Measurements from ENCODE around the gene BCL11A. TPM values are rescaled to one million over a fixed set of nuclear protein-coding genes. Genes with fewer than 3 reads are reported as not detected.

BCL11A gene
- total and polyA plus RNA-seq, 4 donors = 0.08 to 8.5 (median 0.47) TPM

DNA sequence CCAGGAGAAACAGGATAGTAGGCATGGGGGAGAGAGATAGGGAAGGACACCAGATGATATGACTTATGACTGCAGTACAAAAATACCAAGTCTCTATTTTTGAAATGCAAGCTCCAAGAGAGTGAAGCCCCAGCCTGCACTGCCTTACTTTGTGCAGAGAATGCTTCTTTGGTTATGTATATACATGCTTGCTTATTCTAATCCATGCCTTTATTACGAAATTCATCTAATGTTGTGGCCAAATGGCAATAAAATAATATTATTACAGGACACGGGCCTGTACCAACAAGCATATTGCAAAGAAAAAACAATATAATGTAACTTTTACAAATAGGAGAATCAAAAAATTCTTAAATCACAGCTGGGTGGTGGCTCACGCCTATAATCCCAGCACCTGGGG, 110.8 kb downstream of the BCL11A start:
- 88% methylated on average over 3 of the region's 3 CpGs for WGBS
- no peaks in the 10 kb centered on the region for H3K4me1 ChIP-seq (ENCODE audit: control insufficient read depth in 4 of 4, insufficient read depth in 4 of 4, low read length in 3 of 4)
- no peaks in the 10 kb centered on the region for H3K36me3 ChIP-seq (ENCODE audit: control insufficient read depth in 4 of 4, insufficient read depth in 3 of 4, low read depth in 1 of 4, low read length in 3 of 4)
- no peaks in the 10 kb centered on the region for H3K9me3 ChIP-seq (ENCODE audit: control insufficient read depth in 4 of 4, low read length in 3 of 4)
- no peak overlapping the region for H3K9ac ChIP-seq (ENCODE audit: low read depth in 1 of 2, low read length in 2 of 2)
- H3K27ac ChIP-seq (ENCODE audit: low read depth in 1 of 2, low read length in 2 of 2) = no peak overlapping the region
- H3K4me3 ChIP-seq (ENCODE audit: low read depth in 1 of 3, low read length in 3 of 3) = no peak overlapping the region
- DNase-seq (ENCODE audit: low spot score) = no peak
- TF ChIP-seq TAF1 (conservative IDR thresholded peaks at IDR 0.05) = no peak
- no peak for TF ChIP-seq YY1 (IDR thresholded peaks at IDR 0.05)
- no peak for TF ChIP-seq EGR1 (IDR thresholded peaks at IDR 0.05; ENCODE audit: low read depth in 2 of 2)
- TF ChIP-seq, protein P1, sequence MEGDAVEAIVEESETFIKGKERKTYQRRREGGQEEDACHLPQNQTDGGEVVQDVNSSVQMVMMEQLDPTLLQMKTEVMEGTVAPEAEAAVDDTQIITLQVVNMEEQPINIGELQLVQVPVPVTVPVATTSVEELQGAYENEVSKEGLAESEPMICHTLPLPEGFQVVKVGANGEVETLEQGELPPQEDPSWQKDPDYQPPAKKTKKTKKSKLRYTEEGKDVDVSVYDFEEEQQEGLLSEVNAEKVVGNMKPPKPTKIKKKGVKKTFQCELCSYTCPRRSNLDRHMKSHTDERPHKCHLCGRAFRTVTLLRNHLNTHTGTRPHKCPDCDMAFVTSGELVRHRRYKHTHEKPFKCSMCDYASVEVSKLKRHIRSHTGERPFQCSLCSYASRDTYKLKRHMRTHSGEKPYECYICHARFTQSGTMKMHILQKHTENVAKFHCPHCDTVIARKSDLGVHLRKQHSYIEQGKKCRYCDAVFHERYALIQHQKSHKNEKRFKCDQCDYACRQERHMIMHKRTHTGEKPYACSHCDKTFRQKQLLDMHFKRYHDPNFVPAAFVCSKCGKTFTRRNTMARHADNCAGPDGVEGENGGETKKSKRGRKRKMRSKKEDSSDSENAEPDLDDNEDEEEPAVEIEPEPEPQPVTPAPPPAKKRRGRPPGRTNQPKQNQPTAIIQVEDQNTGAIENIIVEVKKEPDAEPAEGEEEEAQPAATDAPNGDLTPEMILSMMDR (IDR thresholded peaks at IDR 0.05; ENCODE audit: low read depth, low read length, missing input control) = no peak
- no peak for TF ChIP-seq JUND (IDR thresholded peaks at IDR 0.05)
- no peak for TF ChIP-seq FOXA2 (IDR thresholded peaks at IDR 0.05)
- TF ChIP-seq, protein P2, sequence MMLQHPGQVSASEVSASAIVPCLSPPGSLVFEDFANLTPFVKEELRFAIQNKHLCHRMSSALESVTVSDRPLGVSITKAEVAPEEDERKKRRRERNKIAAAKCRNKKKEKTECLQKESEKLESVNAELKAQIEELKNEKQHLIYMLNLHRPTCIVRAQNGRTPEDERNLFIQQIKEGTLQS (IDR thresholded peaks at IDR 0.05) = no peak
- TF ChIP-seq, protein P3, sequence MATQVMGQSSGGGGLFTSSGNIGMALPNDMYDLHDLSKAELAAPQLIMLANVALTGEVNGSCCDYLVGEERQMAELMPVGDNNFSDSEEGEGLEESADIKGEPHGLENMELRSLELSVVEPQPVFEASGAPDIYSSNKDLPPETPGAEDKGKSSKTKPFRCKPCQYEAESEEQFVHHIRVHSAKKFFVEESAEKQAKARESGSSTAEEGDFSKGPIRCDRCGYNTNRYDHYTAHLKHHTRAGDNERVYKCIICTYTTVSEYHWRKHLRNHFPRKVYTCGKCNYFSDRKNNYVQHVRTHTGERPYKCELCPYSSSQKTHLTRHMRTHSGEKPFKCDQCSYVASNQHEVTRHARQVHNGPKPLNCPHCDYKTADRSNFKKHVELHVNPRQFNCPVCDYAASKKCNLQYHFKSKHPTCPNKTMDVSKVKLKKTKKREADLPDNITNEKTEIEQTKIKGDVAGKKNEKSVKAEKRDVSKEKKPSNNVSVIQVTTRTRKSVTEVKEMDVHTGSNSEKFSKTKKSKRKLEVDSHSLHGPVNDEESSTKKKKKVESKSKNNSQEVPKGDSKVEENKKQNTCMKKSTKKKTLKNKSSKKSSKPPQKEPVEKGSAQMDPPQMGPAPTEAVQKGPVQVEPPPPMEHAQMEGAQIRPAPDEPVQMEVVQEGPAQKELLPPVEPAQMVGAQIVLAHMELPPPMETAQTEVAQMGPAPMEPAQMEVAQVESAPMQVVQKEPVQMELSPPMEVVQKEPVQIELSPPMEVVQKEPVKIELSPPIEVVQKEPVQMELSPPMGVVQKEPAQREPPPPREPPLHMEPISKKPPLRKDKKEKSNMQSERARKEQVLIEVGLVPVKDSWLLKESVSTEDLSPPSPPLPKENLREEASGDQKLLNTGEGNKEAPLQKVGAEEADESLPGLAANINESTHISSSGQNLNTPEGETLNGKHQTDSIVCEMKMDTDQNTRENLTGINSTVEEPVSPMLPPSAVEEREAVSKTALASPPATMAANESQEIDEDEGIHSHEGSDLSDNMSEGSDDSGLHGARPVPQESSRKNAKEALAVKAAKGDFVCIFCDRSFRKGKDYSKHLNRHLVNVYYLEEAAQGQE (IDR thresholded peaks at IDR 0.05) = no peak
- TF ChIP-seq NR2F2 (IDR thresholded peaks at IDR 0.05) = no peak
- TF ChIP-seq GABPA (IDR thresholded peaks at IDR 0.05 in 1 of 2, conservative IDR thresholded peaks at IDR 0.05 in 1 of 2) = no peak
- no peaks in the 10 kb centered on the region for H3K27me3 ChIP-seq (ENCODE audit: control insufficient read depth in 4 of 4, insufficient read depth in 4 of 4, low read length in 3 of 4)

DNA sequence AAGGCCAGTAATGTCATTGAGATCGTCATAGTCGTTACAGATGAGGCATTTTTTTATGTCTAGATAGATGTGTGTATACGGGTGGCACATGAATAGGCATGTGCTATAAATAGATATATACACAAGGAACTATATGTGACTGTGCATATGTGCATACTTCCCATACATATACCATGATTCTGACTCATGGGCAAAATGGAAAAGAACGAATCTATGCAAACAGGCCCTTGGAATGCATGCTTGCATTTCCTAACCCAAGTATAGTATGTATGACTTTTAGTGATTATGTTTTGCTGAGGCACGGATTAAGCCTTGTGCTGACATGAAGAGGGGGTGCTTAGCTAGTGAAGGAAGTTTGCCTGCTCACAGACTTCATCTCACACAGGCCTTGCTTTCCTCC, 111.7 kb downstream of the BCL11A start:
- Histone ChIP-seq H3K9me3 (ENCODE audit: control insufficient read depth in 4 of 4, low read length in 3 of 4) (no peaks in the 10 kb centered on the region), H3K4me1 (ENCODE audit: control insufficient read depth in 4 of 4, insufficient read depth in 4 of 4, low read length in 3 of 4) (no peaks in the 10 kb centered on the region), H3K4me3 (ENCODE audit: low read depth in 1 of 3, low read length in 3 of 3) (no peak overlapping the region), H3K36me3 (ENCODE audit: control insufficient read depth in 4 of 4, insufficient read depth in 3 of 4, low read depth in 1 of 4, low read length in 3 of 4) (no peaks in the 10 kb centered on the region), H3K9ac (ENCODE audit: low read depth in 1 of 2, low read length in 2 of 2) (no peak overlapping the region), H3K27ac (ENCODE audit: low read depth in 1 of 2, low read length in 2 of 2) (no peak overlapping the region), H3K27me3 (ENCODE audit: control insufficient read depth in 4 of 4, insufficient read depth in 4 of 4, low read length in 3 of 4) (no peaks in the 10 kb centered on the region)
- TF ChIP-seq, protein P4, sequence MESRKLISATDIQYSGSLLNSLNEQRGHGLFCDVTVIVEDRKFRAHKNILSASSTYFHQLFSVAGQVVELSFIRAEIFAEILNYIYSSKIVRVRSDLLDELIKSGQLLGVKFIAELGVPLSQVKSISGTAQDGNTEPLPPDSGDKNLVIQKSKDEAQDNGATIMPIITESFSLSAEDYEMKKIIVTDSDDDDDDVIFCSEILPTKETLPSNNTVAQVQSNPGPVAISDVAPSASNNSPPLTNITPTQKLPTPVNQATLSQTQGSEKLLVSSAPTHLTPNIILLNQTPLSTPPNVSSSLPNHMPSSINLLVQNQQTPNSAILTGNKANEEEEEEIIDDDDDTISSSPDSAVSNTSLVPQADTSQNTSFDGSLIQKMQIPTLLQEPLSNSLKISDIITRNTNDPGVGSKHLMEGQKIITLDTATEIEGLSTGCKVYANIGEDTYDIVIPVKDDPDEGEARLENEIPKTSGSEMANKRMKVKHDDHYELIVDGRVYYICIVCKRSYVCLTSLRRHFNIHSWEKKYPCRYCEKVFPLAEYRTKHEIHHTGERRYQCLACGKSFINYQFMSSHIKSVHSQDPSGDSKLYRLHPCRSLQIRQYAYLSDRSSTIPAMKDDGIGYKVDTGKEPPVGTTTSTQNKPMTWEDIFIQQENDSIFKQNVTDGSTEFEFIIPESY (IDR thresholded peaks at IDR 0.05) = no peak
- no peak for TF ChIP-seq RAD21 (IDR thresholded peaks at IDR 0.05)
- TF ChIP-seq, protein P1 (IDR thresholded peaks at IDR 0.05; ENCODE audit: low read depth, low read length, missing input control) = no peak
- TF ChIP-seq, protein P3 (IDR thresholded peaks at IDR 0.05) = no peak
- TF ChIP-seq, protein P5, sequence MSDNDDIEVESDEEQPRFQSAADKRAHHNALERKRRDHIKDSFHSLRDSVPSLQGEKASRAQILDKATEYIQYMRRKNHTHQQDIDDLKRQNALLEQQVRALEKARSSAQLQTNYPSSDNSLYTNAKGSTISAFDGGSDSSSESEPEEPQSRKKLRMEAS (IDR thresholded peaks at IDR 0.05) = no peak
- no peak for DNase-seq (ENCODE audit: low spot score)
- 84% methylated on average over 5 of the region's 5 CpGs for WGBS

Data from liver (tissue), 9 donors.